Right lobe of liver (tissue), 6 donors: Measurements from ENCODE around the gene SCTR. TPM values are rescaled to one million over a fixed set of nuclear protein-coding genes. Genes with fewer than 3 reads are reported as not detected.

ENCODE experiments used
- ATAC-seq, 4 donors: fragments of 200-7000 bp; cut with Tn5 transposase; one replicate each; pipeline ENCODE4 v1.9.1; 2020; ENCODE audit warnings: mild to moderate bottlenecking in 4 of 4, moderate library complexity in 4 of 4
- DNase-seq, 3 donors: peaks; one replicate each; pipeline ENCODE4 v3.0.0-alpha.2; 2020
- H3K27ac ChIP-seq, 3 donors: fragments of 200-600 bp; one replicate each; pipeline ENCODE4 v1.8.0; 2022
- H3K27me3 ChIP-seq, 2 donors: fragments of 200-600 bp; one replicate each; pipeline ENCODE4 v1.8.0; 2022
- H3K36me3 ChIP-seq, 4 donors: fragments of 200-600 bp; sonication (generic) in 1 of 4; one replicate each; pipeline versions ENCODE4 v1.5.1 to v1.8.0; 2017 to 2022; ENCODE audit warnings: control low read depth in 1 of 4
- H3K4me1 ChIP-seq, 4 donors: fragments of 200-600 bp; sonication (generic) in 1 of 4; one replicate each; pipeline versions ENCODE4 v1.5.1 to v1.8.0; 2017 to 2022; ENCODE audit warnings: control low read depth in 1 of 4
- H3K4me3 ChIP-seq, 3 donors: fragments of 200-600 bp; one replicate each; pipeline ENCODE4 v1.8.0; 2022
- H3K9me3 ChIP-seq, 4 donors: fragments of 200-600 bp; sonication (generic) in 1 of 4; one replicate each; pipeline versions ENCODE4 v1.5.1 to v1.8.0; 2017 to 2022; ENCODE audit warnings: control low read depth in 1 of 4
- CTCF ChIP-seq, 4 donors: fragments of 200-600 bp in 3 of 4; fragments of 450-650 bp in 1 of 4; IDR thresholded peaks; one replicate each; pipeline versions ENCODE4 v1.5.1 to v1.8.0; 2016 to 2022; ENCODE audit warnings: antibody characterized with exemption in 4 of 4, mild to moderate bottlenecking in 2 of 4
- POLR2A ChIP-seq: fragments of 450-650 bp; IDR thresholded peaks from one replicate; pipeline ENCODE4 v1.6.1; 2017; ENCODE audit warnings: antibody characterized with exemption, mild to moderate bottlenecking
- WGBS: methylation state at CpG from one replicate; pipeline ENCODE4 v1.1.6; 2018; ENCODE audit warnings: low coverage, low lambda C conversion rate; ENCODE audit not compliant: insufficient coverage; ENCODE audit errors: missing lambda C conversion rate; 5-methylcytosine and 5-hydroxymethylcytosine counted together
- intact Hi-C, 2 donors: fragments of 100-400 bp; cut with DNase I; formaldehyde crosslinking; loops; one replicate each; pipeline versions ENCODE4 v1.11.2 to v1.14.1; 2022
- total RNA-seq, 6 experiments: library from RNA; depleted of rRNA in 2 of 6; stranded (reverse); fragments of >200 nt in 2 of 6; fragmentation: NEBNext Ultra II Directional in 3 of 6; extraction: Animal tissue kit (Norgen Biotek cat#: 25700) in 3 of 6; gene quantifications; one replicate each; pipeline versions ENCODE4 v1.1.0 to v1.2.4, GENCODE V29; 2016 to 2023
- donor health status: DM: no; HTN: yes; CAD: no.
- donor health status: DM: no; HTN: no; CAD: no.
- donor health status: DM: no; HTN: no; CAD: no.
- donor health status: DM: no; HTN: yes; CAD: no.
- donor health status: DM: no; HTN: yes; CAD: no.

The SCTR gene
- total RNA-seq, 6 experiments from 2014 or later = 0.12 to 0.38 (median 0.35) TPM; not detected in 2

GRCh38 chr2:119536211-119536610 lies 11.9 kb upstream of the SCTR start:
- 64% methylated on average over 6 of the region's 6 CpGs for WGBS
- DNase-seq = no peak

GRCh38 chr2:119533560-119533959 lies 9.3 kb upstream of the SCTR start:
- Histone ChIP-seq H3K36me3 (no peaks in the 10 kb centered on the region), H3K27me3 (no peaks in the 10 kb centered on the region), H3K4me3 (no peak overlapping the region), H3K4me1 (no peaks in the 10 kb centered on the region), H3K27ac (no peak overlapping the region), H3K9me3 (no peaks in the 10 kb centered on the region)
- intact Hi-C loops = no loop called here
- TF ChIP-seq CTCF (IDR thresholded peaks at IDR 0.05) (no peak), POLR2A (no peak)
- ATAC-seq (no peak), DNase-seq (no peak)
- WGBS = 80% methylated on average over 1 of the region's 1 CpG

More at GRCh38 chr2:119536211-119536610, 11.9 kb upstream of the SCTR start:
- intact Hi-C loops = no loop called here
- no peak overlapping the region for H3K4me3 ChIP-seq
- H3K9me3 ChIP-seq = no peaks in the 10 kb centered on the region
- H3K27me3 ChIP-seq = no peaks in the 10 kb centered on the region
- ATAC-seq = no peak
- H3K4me1 ChIP-seq = no peaks in the 10 kb centered on the region
- no peak overlapping the region for H3K27ac ChIP-seq
- H3K36me3 ChIP-seq = no peaks in the 10 kb centered on the region
- TF ChIP-seq POLR2A = no peak
- no peak for TF ChIP-seq CTCF (IDR thresholded peaks at IDR 0.05)

GRCh38 chr2:119531292-119531691 lies 7.0 kb upstream of the SCTR start:
- no peak for ATAC-seq
- no peaks in the 10 kb centered on the region for H3K36me3 ChIP-seq
- no peak overlapping the region for H3K4me3 ChIP-seq
- no peaks in the 10 kb centered on the region for H3K4me1 ChIP-seq
- intact Hi-C loops = no loop called here
- no peak overlapping the region for H3K27ac ChIP-seq
- TF ChIP-seq POLR2A = no peak
- DNase-seq = no peak
- H3K27me3 ChIP-seq = no peaks in the 10 kb centered on the region
- H3K9me3 ChIP-seq = no peaks in the 10 kb centered on the region
- 44% methylated on average over 3 of the region's 3 CpGs for WGBS

GRCh38 chr2:119527999-119528398 lies 3.7 kb upstream of the SCTR start:
- H3K9me3 ChIP-seq = no peaks in the 10 kb centered on the region
- no peaks in the 10 kb centered on the region for H3K27me3 ChIP-seq
- ATAC-seq = no peak
- TF ChIP-seq POLR2A = no peak
- TF ChIP-seq CTCF (IDR thresholded peaks at IDR 0.05) = no peak
- 76% methylated on average over 2 of the region's 2 CpGs for WGBS
- intact Hi-C loops = no loop called here
- no peak overlapping the region for H3K4me3 ChIP-seq
- H3K4me1 ChIP-seq = peaks cover 0 to 7% (median 0%) of the 10 kb centered on the region in 4 donors
- no peak overlapping the region for H3K27ac ChIP-seq
- no peak for DNase-seq
- H3K36me3 ChIP-seq = no peaks in the 10 kb centered on the region

GRCh38 chr2:119525614-119526013 lies 1.3 kb upstream of the SCTR start:
- Histone ChIP-seq H3K9me3 (no peaks in the 10 kb centered on the region), H3K27me3 (no peaks in the 10 kb centered on the region), H3K4me3 (no peak overlapping the region), H3K4me1 (peaks cover 0 to 7% (median 0%) of the 10 kb centered on the region in 4 donors), H3K27ac (no peak overlapping the region), H3K36me3 (no peaks in the 10 kb centered on the region)
- WGBS = 65% methylated on average over 4 of the region's 4 CpGs
- TF ChIP-seq POLR2A (no peak), CTCF (IDR thresholded peaks at IDR 0.05) (no peak)
- intact Hi-C loops = no loop called here
- ATAC-seq (no peak), DNase-seq (no peak)
